NCI-H446 treated with DMSO at 0.1 percent for 48 hours (cell line): ENCODE results near the gene NUDT17.

ENCODE experiments used
- DNase-seq: peaks from one replicate; lab custom pipeline; 2025; lab: John Stamatoyannopoulos, UW

Gene NUDT17

GRCh38 chr1:145847827-145848226, 2.4 kb downstream of the NUDT17 start:
- no peak for DNase-seq

GRCh38 chr1:145849356-145850160, 4.1 kb downstream of the NUDT17 start:
- no peak for DNase-seq

DNA sequence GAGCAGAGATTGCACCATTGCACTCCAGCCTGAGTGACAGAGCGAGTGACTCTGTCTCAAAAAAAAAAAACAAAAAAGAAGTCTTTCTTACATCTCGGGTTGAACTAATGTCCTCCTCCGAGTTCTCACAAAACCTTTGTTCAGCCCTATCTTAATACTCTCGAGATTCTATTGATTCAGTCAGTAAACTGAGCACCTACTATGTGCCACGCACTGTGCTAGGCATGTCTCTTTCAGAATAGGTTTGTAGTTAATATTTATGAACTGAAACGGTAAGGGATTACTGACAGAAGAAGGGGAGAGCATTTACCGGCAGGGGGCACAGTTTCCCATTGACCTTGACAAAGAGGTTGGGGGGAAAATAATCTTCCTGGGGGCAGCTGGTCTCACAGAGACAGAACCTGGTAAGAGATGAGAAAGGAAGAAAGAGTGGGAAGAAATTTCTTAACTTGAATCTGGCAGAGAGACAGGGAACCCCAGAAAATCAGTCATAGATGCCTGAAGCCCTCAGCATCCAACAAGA, 10.1 kb downstream of the NUDT17 start:
- no peak for DNase-seq

DNA sequence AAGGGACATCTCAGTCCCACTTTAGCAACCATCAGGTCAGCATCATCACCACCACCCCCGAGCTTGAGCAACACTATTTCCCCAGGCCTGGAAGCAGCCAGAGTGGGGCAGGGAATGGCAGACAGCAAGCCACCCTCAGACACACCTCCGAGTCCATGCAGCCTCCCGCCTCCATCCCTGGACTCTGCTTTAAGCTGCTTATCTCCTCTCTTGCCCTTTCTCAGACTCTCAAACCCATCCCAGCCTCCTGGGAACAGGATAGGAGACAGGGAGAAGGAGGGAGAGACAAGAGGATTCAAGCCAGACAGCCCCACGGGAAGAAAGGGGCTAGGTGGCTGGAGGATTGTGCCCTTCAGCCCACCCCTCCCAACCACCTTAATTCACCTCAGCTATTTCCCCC, 11.7 kb downstream of the NUDT17 start:
- no peak for DNase-seq

- no peak for DNase-seq
Measured at GRCh38 chr1:145858238-145858900, 12.9 kb downstream of the NUDT17 start.

GRCh38 chr1:145858901-145859490, 13.6 kb downstream of the NUDT17 start, which contains the start of gene PIAS3:
Gene PIAS3, minus strand, starts transcription at chr1:145859081. Its CDS starts 91 bp downstream, at chr1:145858990.
- peak; percentile 89 for DNase-seq

GRCh38 chr1:145859491-145860023, 14.1 kb downstream of the NUDT17 start:
- peak; percentile 63 for DNase-seq

- no peak for DNase-seq
Measured at GRCh38 chr1:145863282-145864018, 18.0 kb downstream of the NUDT17 start.

GRCh38 chr1:145868232-145868631, 22.8 kb downstream of the NUDT17 start:
- no peak for DNase-seq

GRCh38 chr1:145871994-145872924, 26.8 kb downstream of the NUDT17 start:
- no peak for DNase-seq

- DNase-seq, result no peak
Measured at GRCh38 chr1:145874646-145875045, 29.2 kb downstream of the NUDT17 start.

DNA sequence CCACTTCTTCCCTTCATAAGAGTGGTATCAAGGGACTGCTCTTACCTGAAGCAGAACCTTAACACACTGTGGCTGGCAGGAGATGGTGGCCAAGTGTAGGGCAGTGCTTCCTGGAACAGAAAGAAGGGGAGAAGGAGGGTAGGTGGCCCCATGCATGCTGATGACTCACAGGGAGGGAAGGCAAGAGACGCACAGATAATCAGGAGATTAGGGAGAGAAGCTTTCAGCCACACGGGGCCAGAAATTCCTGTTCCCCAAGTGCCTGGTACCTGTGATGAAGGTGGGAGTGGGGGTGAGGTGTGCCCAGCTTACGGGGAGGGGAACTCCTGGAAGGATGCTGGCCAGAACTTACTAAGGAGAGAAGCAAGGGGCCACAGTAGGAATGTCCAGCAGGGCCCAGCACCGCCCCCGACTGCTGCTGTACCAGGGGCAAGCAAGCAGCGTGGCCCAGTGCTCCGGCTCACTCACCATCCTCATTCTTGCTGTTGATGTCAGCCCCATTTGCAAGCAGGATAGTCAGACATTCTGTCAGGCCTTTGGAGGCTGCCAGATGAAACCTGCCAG, 32.6 kb downstream of the NUDT17 start:
- DNase-seq, result no peak

DNA sequence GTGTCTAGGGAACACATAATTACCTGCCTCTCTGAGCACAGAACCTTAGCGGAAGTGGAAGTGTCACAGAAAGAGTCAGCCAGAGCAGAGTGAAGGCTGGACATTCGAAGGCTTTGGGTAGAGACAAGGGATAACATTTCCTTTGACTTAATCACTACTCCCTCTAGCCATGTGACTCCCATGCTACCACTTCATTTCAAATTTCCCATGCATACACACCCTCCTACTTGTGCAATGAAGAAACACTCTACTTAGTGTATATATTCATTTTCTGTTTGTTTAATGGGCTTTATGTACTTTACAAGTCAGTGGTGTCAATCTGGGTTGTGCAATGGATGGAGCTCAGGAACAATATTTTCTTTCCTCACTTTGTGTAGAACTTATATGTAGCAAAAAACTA, 33.3 kb downstream of the NUDT17 start:
- no peak for DNase-seq

- no peak for DNase-seq
Measured at GRCh38 chr1:145879775-145880174, 34.3 kb downstream of the NUDT17 start.

DNA sequence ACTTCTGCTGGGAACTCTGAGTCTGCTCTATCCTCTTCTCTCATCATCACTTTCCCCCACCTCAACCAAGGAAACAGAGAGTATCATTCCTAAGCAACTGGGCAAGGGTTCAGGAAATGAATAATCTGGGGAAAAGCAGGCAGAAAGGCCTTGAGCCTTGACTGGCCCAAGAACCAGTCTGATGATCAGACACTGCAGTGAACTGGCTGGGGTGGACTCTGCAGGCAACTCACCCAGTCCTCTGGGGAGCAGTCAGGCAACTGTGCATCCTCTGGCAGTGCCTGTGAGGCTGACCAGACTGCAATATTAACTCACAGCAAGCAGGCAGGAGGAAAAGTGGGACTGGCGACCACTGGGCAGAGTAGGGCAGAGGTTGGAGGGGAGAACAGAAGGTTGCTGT, 39.2 kb downstream of the NUDT17 start:
- no peak for DNase-seq

- peak; percentile 26 for DNase-seq
Measured at GRCh38 chr1:145885738-145886287, 40.4 kb downstream of the NUDT17 start, which contains the start of gene ANKRD35. Gene ANKRD35, minus strand, starts transcription at chr1:145885866. Its CDS starts 108 bp downstream, at chr1:145885758.

GRCh38 chr1:145886390-145886789, 41.0 kb downstream of the NUDT17 start:
- DNase-seq, result no peak

DNA sequence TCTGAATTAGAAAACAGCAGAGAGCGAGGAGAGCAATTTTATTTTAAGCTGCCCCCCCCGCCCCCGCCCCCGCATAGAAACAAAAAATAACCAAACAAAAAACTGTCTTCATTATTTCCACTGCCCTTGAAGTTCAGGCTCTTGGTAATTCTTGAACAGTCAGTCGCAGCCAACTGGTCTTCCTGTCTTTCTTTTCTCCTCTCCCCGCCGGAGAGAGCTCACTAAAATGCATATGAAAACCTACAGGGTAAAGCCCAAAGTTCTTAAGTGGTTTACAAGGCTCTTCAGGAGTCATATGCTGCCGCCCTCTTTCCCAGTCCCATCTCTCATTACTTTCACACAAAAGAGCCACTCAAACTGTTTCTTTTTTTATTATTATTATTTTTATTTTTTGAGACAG, 41.4 kb downstream of the NUDT17 start:
- DNase-seq, result no peak

- DNase-seq, result no peak
Measured at GRCh38 chr1:145887631-145888030, 42.2 kb downstream of the NUDT17 start.

DNA sequence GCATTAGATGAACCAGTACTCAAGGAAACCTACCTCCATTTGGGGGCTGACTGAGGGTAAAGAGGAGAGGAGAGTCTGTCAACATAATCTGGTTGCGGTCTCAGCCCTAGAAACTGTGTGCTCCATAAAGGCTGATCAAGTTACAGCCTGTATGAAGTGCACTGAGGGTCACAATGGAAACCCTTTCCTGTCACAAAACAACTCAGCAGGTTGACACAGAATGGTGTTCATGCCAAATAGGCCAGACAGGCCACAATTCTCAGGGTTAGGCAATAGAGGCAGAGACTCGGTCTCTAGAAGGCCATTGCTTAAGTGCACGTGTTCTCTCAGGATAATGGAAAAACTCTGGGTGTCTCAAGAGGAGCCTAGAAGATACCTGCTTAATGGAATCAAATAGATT, 44.3 kb downstream of the NUDT17 start:
- no peak for DNase-seq
